Measurements from ENCODE around the gene DGKI.

GRCh38 chr7:137690635-137691034 lies 156.1 kb downstream of the DGKI start:
- TF ChIP-seq ZNF138 (tag by site-specific recombination; IDR thresholded peaks at IDR 0.05; ENCODE audit: borderline replicate concordance) (no peak), PRDM10 (tag by site-specific recombination; IDR thresholded peaks at IDR 0.05) (no peak), ZBTB17 (tag by site-specific recombination; IDR thresholded peaks at IDR 0.05) (no peak), IKZF3 (tag by site-specific recombination; IDR thresholded peaks at IDR 0.05) (no peak), ATF2 (tag by site-specific recombination; IDR thresholded peaks at IDR 0.05; ENCODE audit: low read depth) (no peak), ZNF302 (tag by site-specific recombination; IDR thresholded peaks at IDR 0.05; ENCODE audit: low read depth) (no peak), BCL11A (tag by site-specific recombination; IDR thresholded peaks at IDR 0.05; ENCODE audit: low read depth) (no peak), ZIC2 (tag by site-specific recombination; IDR thresholded peaks at IDR 0.05) (no peak)
- TF ChIP-seq, protein P1, sequence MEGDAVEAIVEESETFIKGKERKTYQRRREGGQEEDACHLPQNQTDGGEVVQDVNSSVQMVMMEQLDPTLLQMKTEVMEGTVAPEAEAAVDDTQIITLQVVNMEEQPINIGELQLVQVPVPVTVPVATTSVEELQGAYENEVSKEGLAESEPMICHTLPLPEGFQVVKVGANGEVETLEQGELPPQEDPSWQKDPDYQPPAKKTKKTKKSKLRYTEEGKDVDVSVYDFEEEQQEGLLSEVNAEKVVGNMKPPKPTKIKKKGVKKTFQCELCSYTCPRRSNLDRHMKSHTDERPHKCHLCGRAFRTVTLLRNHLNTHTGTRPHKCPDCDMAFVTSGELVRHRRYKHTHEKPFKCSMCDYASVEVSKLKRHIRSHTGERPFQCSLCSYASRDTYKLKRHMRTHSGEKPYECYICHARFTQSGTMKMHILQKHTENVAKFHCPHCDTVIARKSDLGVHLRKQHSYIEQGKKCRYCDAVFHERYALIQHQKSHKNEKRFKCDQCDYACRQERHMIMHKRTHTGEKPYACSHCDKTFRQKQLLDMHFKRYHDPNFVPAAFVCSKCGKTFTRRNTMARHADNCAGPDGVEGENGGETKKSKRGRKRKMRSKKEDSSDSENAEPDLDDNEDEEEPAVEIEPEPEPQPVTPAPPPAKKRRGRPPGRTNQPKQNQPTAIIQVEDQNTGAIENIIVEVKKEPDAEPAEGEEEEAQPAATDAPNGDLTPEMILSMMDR (tag by site-specific recombination; IDR thresholded peaks at IDR 0.05) = no peak
- TF ChIP-seq, protein P2, sequence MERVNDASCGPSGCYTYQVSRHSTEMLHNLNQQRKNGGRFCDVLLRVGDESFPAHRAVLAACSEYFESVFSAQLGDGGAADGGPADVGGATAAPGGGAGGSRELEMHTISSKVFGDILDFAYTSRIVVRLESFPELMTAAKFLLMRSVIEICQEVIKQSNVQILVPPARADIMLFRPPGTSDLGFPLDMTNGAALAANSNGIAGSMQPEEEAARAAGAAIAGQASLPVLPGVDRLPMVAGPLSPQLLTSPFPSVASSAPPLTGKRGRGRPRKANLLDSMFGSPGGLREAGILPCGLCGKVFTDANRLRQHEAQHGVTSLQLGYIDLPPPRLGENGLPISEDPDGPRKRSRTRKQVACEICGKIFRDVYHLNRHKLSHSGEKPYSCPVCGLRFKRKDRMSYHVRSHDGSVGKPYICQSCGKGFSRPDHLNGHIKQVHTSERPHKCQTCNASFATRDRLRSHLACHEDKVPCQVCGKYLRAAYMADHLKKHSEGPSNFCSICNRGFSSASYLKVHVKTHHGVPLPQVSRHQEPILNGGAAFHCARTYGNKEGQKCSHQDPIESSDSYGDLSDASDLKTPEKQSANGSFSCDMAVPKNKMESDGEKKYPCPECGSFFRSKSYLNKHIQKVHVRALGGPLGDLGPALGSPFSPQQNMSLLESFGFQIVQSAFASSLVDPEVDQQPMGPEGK (tag by site-specific recombination; IDR thresholded peaks at IDR 0.05) = no peak
